Right lobe of liver (tissue), 4 donors: ENCODE results near the gene CCDC201.
"Not testable (repeated sequence)": the region's sequence is repeated elsewhere in the genome, so short reads cannot be mapped to it uniquely, and the experiment has no call there.

Experiments used
- POLR2A ChIP-seq: fragments of 450-650 bp; IDR thresholded peaks from one replicate; pipeline ENCODE4 v1.6.1; 2017; ENCODE audit warnings: antibody characterized with exemption, mild to moderate bottlenecking
- TF ChIP-seq, protein P1 (sequence below), 4 donors: fragments of 200-600 bp in 3 of 4; fragments of 450-650 bp in 1 of 4; IDR thresholded peaks; one replicate each; pipeline versions ENCODE4 v1.5.1 to v1.8.0; 2016 to 2022; ENCODE audit warnings: antibody characterized with exemption in 4 of 4, mild to moderate bottlenecking in 2 of 4
- donor health status: DM: no; HTN: no; CAD: no.
- donor health status: DM: no; HTN: no; CAD: no.
- donor health status: DM: no; HTN: yes; CAD: no.

GRCh38 chr7:45848734-45849133, 24.1 kb downstream of the CCDC201 start:
- TF ChIP-seq POLR2A, result not testable (repeated sequence)
- TF ChIP-seq, protein P1, sequence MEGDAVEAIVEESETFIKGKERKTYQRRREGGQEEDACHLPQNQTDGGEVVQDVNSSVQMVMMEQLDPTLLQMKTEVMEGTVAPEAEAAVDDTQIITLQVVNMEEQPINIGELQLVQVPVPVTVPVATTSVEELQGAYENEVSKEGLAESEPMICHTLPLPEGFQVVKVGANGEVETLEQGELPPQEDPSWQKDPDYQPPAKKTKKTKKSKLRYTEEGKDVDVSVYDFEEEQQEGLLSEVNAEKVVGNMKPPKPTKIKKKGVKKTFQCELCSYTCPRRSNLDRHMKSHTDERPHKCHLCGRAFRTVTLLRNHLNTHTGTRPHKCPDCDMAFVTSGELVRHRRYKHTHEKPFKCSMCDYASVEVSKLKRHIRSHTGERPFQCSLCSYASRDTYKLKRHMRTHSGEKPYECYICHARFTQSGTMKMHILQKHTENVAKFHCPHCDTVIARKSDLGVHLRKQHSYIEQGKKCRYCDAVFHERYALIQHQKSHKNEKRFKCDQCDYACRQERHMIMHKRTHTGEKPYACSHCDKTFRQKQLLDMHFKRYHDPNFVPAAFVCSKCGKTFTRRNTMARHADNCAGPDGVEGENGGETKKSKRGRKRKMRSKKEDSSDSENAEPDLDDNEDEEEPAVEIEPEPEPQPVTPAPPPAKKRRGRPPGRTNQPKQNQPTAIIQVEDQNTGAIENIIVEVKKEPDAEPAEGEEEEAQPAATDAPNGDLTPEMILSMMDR (IDR thresholded peaks at IDR 0.05), result not testable (repeated sequence)
